ENCODE data around the gene CYP19A1.

DNA sequence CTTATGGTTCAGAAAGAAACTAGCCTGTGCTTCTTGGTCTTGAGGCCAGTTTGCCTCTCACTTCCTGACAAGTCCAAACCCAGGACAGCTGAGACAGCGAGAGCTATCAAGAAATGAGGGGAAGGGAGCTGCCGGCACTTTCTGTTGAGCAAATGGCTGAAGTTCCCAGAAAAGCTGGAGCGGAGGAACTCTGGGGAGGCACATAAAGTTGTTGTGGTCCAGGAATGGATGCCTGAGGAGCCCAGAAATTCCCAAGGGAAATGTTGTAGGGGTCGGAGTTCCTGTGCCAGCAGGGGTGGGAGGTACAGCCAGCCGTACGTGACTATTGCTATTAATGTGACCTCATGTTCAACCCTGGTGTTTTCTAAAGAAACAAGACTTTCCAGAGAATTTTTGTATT, 144.9 kb downstream of the CYP19A1 start:
- TF ChIP-seq, protein P1, sequence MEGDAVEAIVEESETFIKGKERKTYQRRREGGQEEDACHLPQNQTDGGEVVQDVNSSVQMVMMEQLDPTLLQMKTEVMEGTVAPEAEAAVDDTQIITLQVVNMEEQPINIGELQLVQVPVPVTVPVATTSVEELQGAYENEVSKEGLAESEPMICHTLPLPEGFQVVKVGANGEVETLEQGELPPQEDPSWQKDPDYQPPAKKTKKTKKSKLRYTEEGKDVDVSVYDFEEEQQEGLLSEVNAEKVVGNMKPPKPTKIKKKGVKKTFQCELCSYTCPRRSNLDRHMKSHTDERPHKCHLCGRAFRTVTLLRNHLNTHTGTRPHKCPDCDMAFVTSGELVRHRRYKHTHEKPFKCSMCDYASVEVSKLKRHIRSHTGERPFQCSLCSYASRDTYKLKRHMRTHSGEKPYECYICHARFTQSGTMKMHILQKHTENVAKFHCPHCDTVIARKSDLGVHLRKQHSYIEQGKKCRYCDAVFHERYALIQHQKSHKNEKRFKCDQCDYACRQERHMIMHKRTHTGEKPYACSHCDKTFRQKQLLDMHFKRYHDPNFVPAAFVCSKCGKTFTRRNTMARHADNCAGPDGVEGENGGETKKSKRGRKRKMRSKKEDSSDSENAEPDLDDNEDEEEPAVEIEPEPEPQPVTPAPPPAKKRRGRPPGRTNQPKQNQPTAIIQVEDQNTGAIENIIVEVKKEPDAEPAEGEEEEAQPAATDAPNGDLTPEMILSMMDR (IDR thresholded peaks at IDR 0.05): no peak
- no peak for TF ChIP-seq EZH2 (IDR thresholded peaks at IDR 0.05; ENCODE audit: borderline replicate concordance, insufficient read depth, low read depth, low read length, poor library complexity, severe bottlenecking)
